ENCODE results near the gene GFOD1. TPM values are rescaled to one million over a fixed set of nuclear protein-coding genes. Genes with fewer than 3 reads are reported as not detected.

Gene GFOD1
- total RNA-seq, 1 experiment from 2014 or later = 6.1 TPM

DNA sequence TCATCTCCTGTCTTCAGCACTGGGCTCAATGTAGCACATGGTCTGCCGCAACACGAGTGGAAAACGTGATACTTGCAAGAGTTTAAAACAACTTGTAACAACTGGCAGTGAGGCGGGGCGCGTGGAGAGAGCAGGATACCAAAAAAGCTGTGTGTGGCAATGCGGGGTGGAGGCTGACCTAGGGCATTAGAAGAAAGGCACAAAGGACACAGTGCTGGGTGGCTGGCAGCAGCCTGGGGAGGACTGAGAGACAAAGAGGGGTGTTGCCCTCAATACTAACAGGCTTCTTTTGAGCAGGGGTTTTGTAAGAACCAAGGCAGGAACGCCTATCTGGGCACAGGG is 1.5 kb upstream of the GFOD1 start:
- Mint-ChIP-seq H3K36me3 (ENCODE audit: insufficient read depth in 1 of 3, low read depth in 3 of 3) (no peaks in the 10 kb centered on the region), H3K4me1 (peaks cover 22 to 28% of the 10 kb centered on the region in 2 experiments), H3K27ac (no peak overlapping the region), H3K9me3 (no peaks in the 10 kb centered on the region; a peak in 1 of 5 replicates), H3K4me3 (peak overlapping the region in 1 of 2 experiments; percentile 78; a peak in 2 of 5 replicates), H3K27me3 (ENCODE audit: low read depth) (peaks cover 62% of the 10 kb centered on the region)
- Histone ChIP-seq H3K27ac (ENCODE audit: insufficient read length, low read depth, low read length) (no peak overlapping the region), H4K5ac (ENCODE audit: insufficient read length, low read depth, low read length) (no peak overlapping the region), H4K20me1 (ENCODE audit: control insufficient read depth, insufficient read depth, insufficient read length) (no peaks in the 10 kb centered on the region), H3K56ac (ENCODE audit: insufficient read length, low read depth, low read length) (no peak overlapping the region), H3K9me3 (ENCODE audit: control insufficient read depth, low read depth, low read length) (no peaks in the 10 kb centered on the region), H2BK20ac (ENCODE audit: low read depth, low read length, poor library complexity, severe bottlenecking) (no peak overlapping the region), H3K23ac (ENCODE audit: insufficient read length, low read depth, low read length) (no peak overlapping the region), H3K9ac (ENCODE audit: extremely low read depth, insufficient read length, low read length) (no peak overlapping the region), H3K79me2 (ENCODE audit: insufficient read depth, low read length) (no peaks in the 10 kb centered on the region; the same call in 1 of the 2 replicates), H3T11ph (ENCODE audit: low read length) (no peak overlapping the region), H3K4me2 (ENCODE audit: insufficient read depth, insufficient read length, low read length) (no peak overlapping the region), H2BK12ac (ENCODE audit: insufficient read length, low read depth, low read length) (no peak overlapping the region), H3K23me2 (ENCODE audit: insufficient read length, low read depth, low read length, poor library complexity, severe bottlenecking) (peaks cover 27% of the 10 kb centered on the region), H4K91ac (ENCODE audit: insufficient read length, low read depth, low read length) (no peak overlapping the region), H2BK120ac (ENCODE audit: low read depth, low read length, poor library complexity, severe bottlenecking) (no peak overlapping the region), H3K27me3 (ENCODE audit: insufficient read depth, low read length) (peaks cover 23% of the 10 kb centered on the region; the same call in 1 of the 2 replicates), H3K4ac (ENCODE audit: low read depth, low read length) (no peak overlapping the region), H2AK5ac (ENCODE audit: insufficient read length, low read length) (no peak overlapping the region), H3K14ac (ENCODE audit: insufficient read depth, low read length) (no peak overlapping the region), H2AFZ (ENCODE audit: low read length) (no peak overlapping the region), H3K4me1 (ENCODE audit: insufficient read depth, low read length) (no peaks in the 10 kb centered on the region; the same call in 1 of the 2 replicates), H3K18ac (ENCODE audit: insufficient read length, low read depth, low read length) (no peak overlapping the region), H3K79me1 (ENCODE audit: insufficient read depth, low read depth, low read length, poor library complexity, severe bottlenecking) (no peaks in the 10 kb centered on the region), H2BK15ac (ENCODE audit: low read depth, low read length) (no peak overlapping the region), H4K8ac (replicated peaks; ENCODE audit: insufficient read length, low read depth, low read length) (no peak overlapping the region), H2BK5ac (ENCODE audit: insufficient read length, low read length) (no peak overlapping the region)
- TF ChIP-seq CTCF (conservative IDR thresholded peaks at IDR 0.05) = no peak
- no peak for DNase-seq
- WGBS (ENCODE audit: extremely low coverage, insufficient read length, low lambda C conversion rate) = no CpG with 5 or more reads among the region's 8 CpGs
